OCI-LY7 (cell line): ENCODE measurements around the gene COL5A1. TPM values are rescaled to one million over a fixed set of nuclear protein-coding genes. Genes with fewer than 3 reads are reported as not detected.

ENCODE experiments used
- BruUV-seq: library from RNA; stranded (reverse); fragments of 400-500 nt; replicated peaks from 2 replicates; lab custom pipeline; 2021; lab: Mats Ljungman, UMichigan
- CTCF ChIA-PET: fragments of 300-600 bp; sonication (Branson Sonifier 250); formaldehyde crosslinking; loops from one replicate; lab custom pipeline; 2022; ENCODE audit warnings: antibody characterized with exemption; ENCODE audit not compliant: unreplicated experiment; lab: Charles Lee
- POLR2A ChIA-PET: fragments of 300-600 bp; sonication (Branson Sonifier 250); formaldehyde crosslinking; loops from one replicate; lab custom pipeline; 2022; ENCODE audit warnings: antibody characterized with exemption; lab: Charles Lee
- DNase-seq: peaks from one replicate; pipeline ENCODE4 v3.0.0-alpha.2; 2015; ENCODE audit warnings: low spot score
- H2AFZ ChIP-seq: fragments of 200-600 bp; sonication (generic), shearing (Covaris generic); 2 replicates; pipeline ENCODE4 v1.6.1; 2014; ENCODE audit warnings: mild to moderate bottlenecking, antibody characterized with exemption, low read length, moderate library complexity
- H3K27ac ChIP-seq: fragments of 200-600 bp; sonication (generic); 2 replicates; pipeline ENCODE4 v1.5.1; 2014; ENCODE audit warnings: mixed run types, low read depth, mild to moderate bottlenecking, moderate library complexity, low read length, inconsistent platforms; ENCODE audit not compliant: poor library complexity, severe bottlenecking
- H3K36me3 ChIP-seq: fragments of 200-600 bp; sonication (generic); 2 replicates; pipeline ENCODE4 v1.6.1; 2014; ENCODE audit warnings: mild to moderate bottlenecking, antibody characterized with exemption, low read length, moderate library complexity, mixed read lengths; ENCODE audit not compliant: insufficient read depth
- H3K4me1 ChIP-seq: fragments of 200-600 bp; sonication (generic); 2 replicates; pipeline ENCODE4 v1.5.1; 2014; ENCODE audit warnings: mild to moderate bottlenecking, low read length; ENCODE audit not compliant: insufficient read depth, poor library complexity, severe bottlenecking
- H3K4me2 ChIP-seq: fragments of 200-600 bp; sonication (generic); 2 replicates; pipeline ENCODE4 v1.6.1; 2014; ENCODE audit warnings: mild to moderate bottlenecking, low read length
- H3K4me3 ChIP-seq: fragments of 200-600 bp; sonication (generic); 2 replicates; pipeline ENCODE4 v1.5.1; 2014; ENCODE audit warnings: mild to moderate bottlenecking, low read depth, low read length; ENCODE audit not compliant: poor library complexity, severe bottlenecking
- H3K79me2 ChIP-seq: fragments of 200-600 bp; sonication (generic); 2 replicates; pipeline ENCODE4 v1.6.1; 2016; ENCODE audit warnings: low read depth, mild to moderate bottlenecking, low read length, moderate library complexity, mixed read lengths; ENCODE audit not compliant: insufficient read depth
- H3K9me2 ChIP-seq: fragments of 200-600 bp; sonication (generic); 2 replicates; pipeline ENCODE4 v1.6.1; 2016; ENCODE audit warnings: mild to moderate bottlenecking, low read length, mixed read lengths; ENCODE audit not compliant: insufficient read depth
- H3K9me3 ChIP-seq: fragments of 200-600 bp; sonication (generic); 2 replicates; pipeline ENCODE4 v1.6.1; 2014; ENCODE audit warnings: mild to moderate bottlenecking, mixed run types, low read length, mixed read lengths
- H4K20me1 ChIP-seq: fragments of 200-600 bp; sonication (generic); 2 replicates; pipeline ENCODE4 v1.6.1; 2014; ENCODE audit warnings: mild to moderate bottlenecking, antibody characterized with exemption, low read length, moderate library complexity, mixed read lengths; ENCODE audit not compliant: insufficient read depth
- CTCF ChIP-seq: fragments of 200-600 bp; sonication (generic); conservative IDR thresholded peaks from 2 replicates; pipeline ENCODE4 v1.5.1; 2014; ENCODE audit warnings: mild to moderate bottlenecking, antibody characterized with exemption, low read length, moderate library complexity, mixed read lengths
- EZH2phosphoT487 ChIP-seq: fragments of 200-600 bp; sonication (generic); IDR thresholded peaks from 2 replicates; pipeline ENCODE4 v1.6.1; 2018; ENCODE audit warnings: low read depth, borderline replicate concordance, mild to moderate bottlenecking, mixed run types, antibody characterized with exemption, low read length, moderate library complexity, mixed read lengths
- intact Hi-C: fragments of 100-400 bp; cut with micrococcal nuclease; formaldehyde crosslinking; loops from one replicate; pipeline ENCODE4 v1.10.0; 2022; ENCODE audit not compliant: unreplicated experiment
- total RNA-seq, 2 experiments: library from RNA; depleted of rRNA in 1 of 2; stranded (reverse); fragments of >200 nt in 1 of 2; shearing (Covaris generic) in 1 of 2; gene quantifications; 2 replicates each; pipeline ENCODE4 v1.2.3, GENCODE V29; 2014 to 2022

The COL5A1 gene
- total RNA-seq, 2 experiments from 2014 or later: 12.2 to 28.6 TPM

- CTCF ChIA-PET: no interaction called here
- TF ChIP-seq CTCF (no peak), EZH2phosphoT487 (no peak)
These were observed 25.3 kb upstream of the COL5A1 start for GRCh38 chr9:134616341-134616740.

GRCh38 chr9:134617246-134617645 is 24.4 kb upstream of the COL5A1 start:
- Histone ChIP-seq H3K4me1 (no peaks in the 10 kb centered on the region), H3K4me3 (no peak overlapping the region), H3K36me3 (no peaks in the 10 kb centered on the region), H3K4me2 (no peak overlapping the region), H3K27ac (no peak overlapping the region), H3K79me2 (no peaks in the 10 kb centered on the region), H3K9me3 (peaks cover 10% of the 10 kb centered on the region; the same call in 1 of the 2 replicates), H3K9me2 (no peaks in the 10 kb centered on the region), H4K20me1 (no peaks in the 10 kb centered on the region), H2AFZ (no peak overlapping the region)
- POLR2A ChIA-PET: no interaction called here
- TF ChIP-seq CTCF (no peak), EZH2phosphoT487 (no peak)
- CTCF ChIA-PET: no interaction called here
- no peak for DNase-seq
- intact Hi-C loops: no loop called here
- no TSS peak for BruUV-seq

More at GRCh38 chr9:134616341-134616740, 25.3 kb upstream of the COL5A1 start:
- no peaks in the 10 kb centered on the region for H3K36me3 ChIP-seq
- H3K9me3 ChIP-seq: peaks cover 10% of the 10 kb centered on the region; the same call in 1 of the 2 replicates
- no peak overlapping the region for H3K27ac ChIP-seq
- no peak for DNase-seq
- H3K4me3 ChIP-seq: no peak overlapping the region
- H3K4me1 ChIP-seq: no peaks in the 10 kb centered on the region
- no TSS peak for BruUV-seq
- POLR2A ChIA-PET: no interaction called here
- no peak overlapping the region for H2AFZ ChIP-seq
- no peaks in the 10 kb centered on the region for H4K20me1 ChIP-seq
- no peak overlapping the region for H3K4me2 ChIP-seq
- H3K79me2 ChIP-seq: no peaks in the 10 kb centered on the region
- H3K9me2 ChIP-seq: no peaks in the 10 kb centered on the region
- intact Hi-C loops: no loop called here

GRCh38 chr9:134617836-134618162 is 23.8 kb upstream of the COL5A1 start:
- Histone ChIP-seq H3K4me1 (no peaks in the 10 kb centered on the region), H3K79me2 (no peaks in the 10 kb centered on the region), H2AFZ (no peak overlapping the region), H3K9me3 (peaks cover 10% of the 10 kb centered on the region; the same call in 1 of the 2 replicates), H3K36me3 (no peaks in the 10 kb centered on the region), H3K4me2 (no peak overlapping the region), H3K4me3 (no peak overlapping the region), H3K9me2 (no peaks in the 10 kb centered on the region), H4K20me1 (no peaks in the 10 kb centered on the region), H3K27ac (no peak overlapping the region)
- no peak for DNase-seq
- ChIA-PET POLR2A (no interaction called here), CTCF (no interaction called here)
- intact Hi-C loops: no loop called here
- TF ChIP-seq CTCF (no peak), EZH2phosphoT487 (no peak)
- BruUV-seq: no TSS peak
